Fibroblast of skin of left biceps (primary cell): ENCODE results near the gene PDGFD.

Source experiments
- DNase-seq, 2 experiments: peaks; one replicate each; pipeline ENCODE4 v3.0.0-alpha.2; 2013; ENCODE audit warnings: low read depth in 2 of 2

The PDGFD gene

GRCh38 chr11:104093426-104094280 is 70.3 kb downstream of the PDGFD start:
- DNase-seq = no peak

DNA sequence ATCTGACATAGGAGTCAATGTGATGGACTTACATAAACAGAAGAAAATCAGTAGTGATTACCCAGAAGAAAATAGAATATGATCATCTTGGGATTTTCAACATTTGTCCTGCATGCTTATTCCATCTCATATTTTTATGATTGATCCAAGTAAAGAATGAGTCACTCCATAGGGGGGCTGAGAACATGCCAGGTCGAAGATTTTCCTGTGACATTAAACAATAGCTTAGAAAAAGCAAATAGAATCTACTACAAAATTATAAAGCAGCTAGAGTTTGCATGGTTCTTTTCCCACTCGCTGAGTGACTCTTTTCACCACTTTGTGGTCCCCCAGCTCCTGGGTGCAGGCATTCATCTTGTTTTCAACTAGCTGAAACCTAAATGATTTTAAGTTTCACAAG is 71.2 kb downstream of the PDGFD start:
- DNase-seq = no peak

DNA sequence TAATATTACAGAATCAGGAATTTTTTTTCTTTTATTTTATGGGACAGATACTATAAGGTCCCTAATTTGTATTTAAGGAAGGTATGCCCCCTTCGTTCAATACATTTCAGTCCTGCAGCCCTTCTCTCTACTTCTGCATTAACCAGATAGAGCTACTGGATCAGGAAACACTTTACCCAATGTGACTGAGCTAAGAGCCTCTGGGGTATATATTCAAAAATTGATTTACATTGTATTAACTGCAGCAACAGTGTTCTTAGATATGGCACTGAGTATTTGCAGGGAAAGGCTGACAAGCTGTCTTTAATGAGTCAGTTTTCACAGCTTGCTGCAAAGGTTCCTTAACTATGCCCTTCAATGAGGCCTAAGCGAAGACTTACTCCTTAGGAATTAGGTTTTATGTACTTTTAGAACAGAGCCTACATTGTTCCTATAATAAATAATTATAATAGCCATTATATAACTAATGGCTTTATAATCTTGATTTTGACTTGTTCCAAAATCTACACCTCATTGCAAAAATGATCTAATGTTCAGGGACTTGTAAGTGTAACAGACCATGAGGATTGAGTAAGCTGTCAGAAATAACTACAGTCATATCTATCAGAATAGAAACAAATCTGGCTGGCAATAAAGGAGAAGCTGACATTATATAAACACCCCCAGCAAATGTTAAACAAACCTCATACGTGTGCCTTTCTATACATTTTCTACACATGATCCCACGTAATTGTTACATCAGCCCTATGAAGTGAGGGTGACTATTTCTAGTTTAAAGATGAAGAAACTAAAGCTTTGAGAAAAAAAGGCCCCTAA is 72.5 kb downstream of the PDGFD start:
- DNase-seq = no peak

- DNase-seq = peak; percentile 69 to 72
These were observed 73.2 kb downstream of the PDGFD start for GRCh38 chr11:104090767-104091166.

GRCh38 chr11:104089481-104089880 is 74.5 kb downstream of the PDGFD start:
- DNase-seq = no peak

DNA sequence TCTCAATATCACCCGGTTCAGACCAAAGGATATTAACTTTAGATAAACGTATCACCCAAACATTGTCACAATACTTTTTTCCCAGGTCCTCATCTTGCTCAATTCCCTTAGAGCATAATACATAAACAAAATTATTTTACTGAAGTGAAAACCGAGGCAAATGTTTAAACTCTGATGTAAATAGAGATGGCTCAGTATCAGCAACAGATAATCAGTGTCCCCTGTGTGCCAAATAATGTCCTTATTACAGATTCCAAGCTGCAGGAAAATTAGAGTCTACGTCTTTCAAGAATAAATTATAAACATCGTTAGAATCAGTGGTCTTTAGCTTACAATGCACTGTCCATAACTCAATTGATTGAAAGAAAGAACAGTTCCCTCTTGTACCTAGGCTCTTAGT is 77.3 kb downstream of the PDGFD start:
- no peak for DNase-seq

GRCh38 chr11:104078995-104079394 is 85.0 kb downstream of the PDGFD start:
- no peak for DNase-seq

- no peak for DNase-seq
These were observed 85.7 kb downstream of the PDGFD start for GRCh38 chr11:104078245-104078644.

DNA sequence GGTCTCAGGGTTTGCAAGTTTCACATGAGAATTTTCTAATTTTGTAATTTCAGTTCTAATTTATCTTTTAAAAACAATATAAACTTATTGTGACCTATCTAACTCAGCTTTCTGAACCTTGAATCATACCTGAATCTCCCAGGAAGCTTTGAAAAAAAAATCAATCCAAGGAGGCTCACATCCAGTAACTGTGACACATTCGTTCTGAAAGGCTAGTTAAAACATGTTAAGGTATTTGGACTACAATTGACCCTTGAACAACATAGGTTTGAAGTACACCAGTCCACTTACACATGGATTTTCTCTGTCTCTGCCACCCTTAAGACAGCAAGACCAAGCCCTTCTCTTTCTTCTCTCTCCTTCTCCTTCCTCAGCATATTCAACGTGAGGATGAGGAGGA is 87.5 kb downstream of the PDGFD start:
- DNase-seq = no peak

- DNase-seq = no peak
These were observed 88.2 kb downstream of the PDGFD start for GRCh38 chr11:104075706-104076105.

DNA sequence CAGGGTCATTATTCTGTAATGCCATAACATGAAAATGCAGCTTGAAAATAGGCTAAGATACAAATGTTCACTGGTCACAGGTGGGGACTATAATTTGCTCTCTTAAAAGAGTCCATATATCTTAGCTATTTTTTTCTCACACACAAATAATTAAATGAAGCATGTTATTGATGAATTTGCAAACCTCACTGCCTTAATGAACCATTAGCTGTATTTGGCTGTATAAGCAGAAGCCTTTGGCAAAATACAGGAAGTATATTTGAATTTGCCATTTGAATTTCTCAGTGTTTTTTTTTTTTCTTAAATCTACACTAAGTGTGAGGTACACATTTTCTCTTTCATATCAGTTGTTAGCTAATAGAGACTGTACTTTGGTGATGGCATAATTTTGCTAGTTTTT is 88.9 kb downstream of the PDGFD start:
- DNase-seq = no peak

- no peak for DNase-seq
These were observed 89.8 kb downstream of the PDGFD start for GRCh38 chr11:104073950-104074705.

- DNase-seq = no peak
These were observed 96.4 kb downstream of the PDGFD start for GRCh38 chr11:104067534-104067933.

GRCh38 chr11:104064034-104064630 is 99.8 kb downstream of the PDGFD start:
- DNase-seq = no peak

GRCh38 chr11:104061853-104062521 is 102.0 kb downstream of the PDGFD start:
- peak in 1 of 2 experiments; percentile 19 for DNase-seq

GRCh38 chr11:104060820-104061219 is 103.1 kb downstream of the PDGFD start:
- DNase-seq = no peak

DNA sequence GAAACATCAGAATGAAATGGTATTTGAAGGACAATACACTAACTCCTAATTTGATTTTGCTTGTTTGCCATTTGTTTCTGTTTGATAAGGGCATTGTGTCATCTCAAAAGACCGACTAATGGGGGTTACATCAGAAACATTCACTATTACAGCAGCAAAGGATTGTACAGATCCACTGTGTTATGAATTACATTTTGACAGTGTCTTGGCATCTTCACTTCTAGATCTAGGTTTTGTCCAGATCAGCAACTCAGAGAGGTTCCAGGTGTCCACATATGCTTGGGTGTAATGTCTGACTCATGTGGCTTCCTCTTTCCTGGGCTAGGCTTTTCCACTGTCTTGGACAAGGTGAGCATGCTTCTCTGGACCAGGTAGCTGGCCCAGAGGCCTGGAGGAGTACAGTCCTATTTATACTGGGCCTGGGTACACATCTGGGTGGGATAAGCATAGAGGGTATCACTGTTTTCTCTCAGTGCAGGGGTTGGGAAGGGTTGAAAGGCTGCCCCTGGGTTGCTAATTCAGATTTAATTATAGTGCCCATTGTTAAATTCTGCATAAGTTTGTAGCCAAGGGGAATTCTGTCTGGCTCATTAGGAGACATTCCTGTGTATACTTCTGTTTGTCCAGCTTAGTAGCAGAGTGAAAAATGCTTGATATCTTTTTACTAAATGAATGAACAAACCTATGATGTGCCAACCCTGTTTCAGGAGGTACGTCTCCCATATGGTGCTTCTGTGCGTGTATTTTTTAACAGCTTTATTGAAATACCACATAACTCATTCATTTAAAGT is 103.7 kb downstream of the PDGFD start:
- DNase-seq = no peak

GRCh38 chr11:104058680-104059079 is 105.3 kb downstream of the PDGFD start:
- no peak for DNase-seq

GRCh38 chr11:104057908-104058307 is 106.0 kb downstream of the PDGFD start:
- DNase-seq = no peak

GRCh38 chr11:104055596-104055995 is 108.4 kb downstream of the PDGFD start:
- no peak for DNase-seq
